GM12878 (cell line): Measurements from ENCODE around the gene MS4A7. TPM values are rescaled to one million over a fixed set of nuclear protein-coding genes. Genes with fewer than 3 reads are reported as not detected.
A peak's percentile ranks its signal among the peaks of the same experiment; 100 is the strongest.

Experiments used
- ATAC-seq: fragments of 200-7000 bp; cut with Tn5 transposase; 3 replicates; pipeline ENCODE4 v1.9.1; 2020; ENCODE audit warnings: mild to moderate bottlenecking, moderate library complexity
- BruUV-seq: library from RNA; stranded (reverse); fragments of 400-500 nt; replicated peaks from 2 replicates; lab custom pipeline; 2021; lab: Mats Ljungman, UMichigan
- CTCF ChIA-PET: fragments of 300-600 bp; sonication (Branson Sonifier 250); formaldehyde crosslinking; extraction: SDS; loops from one replicate; lab custom pipeline; 2021; ENCODE audit warnings: inconsistent platforms; lab: Yijun Ruan, JAX
- POLR2A ChIA-PET: fragments of 350-600 bp; formaldehyde crosslinking; extraction: SDS; loops from one replicate; lab custom pipeline; 2021; ENCODE audit warnings: inconsistent platforms; lab: Charles Lee
- RAD21 ChIA-PET: fragments of 300-600 bp; sonication (Branson Sonifier 250); formaldehyde crosslinking; loops from one replicate; lab custom pipeline; 2023; ENCODE audit warnings: antibody characterized with exemption; ENCODE audit not compliant: unreplicated experiment; lab: Charles Lee
- SMC1A ChIA-PET: fragments of 300-600 bp; sonication (Branson Sonifier 250); formaldehyde crosslinking; loops from one replicate; lab custom pipeline; 2023; ENCODE audit not compliant: unreplicated experiment, uncharacterized antibody; lab: Charles Lee
- DNase-seq: peaks from one replicate; pipeline ENCODE4 v3.0.0-alpha.2; 2011; ENCODE audit warnings: low read depth, low spot score
- FAIRE-seq: peaks from 3 replicates; lab custom pipeline; 2011; peaks lifted over from hg19 to GRCh38; lab: Jason Lieb, UNC
- H2AFZ ChIP-seq: 2 replicates; pipeline ENCODE4 v1.6.0; 2011; ENCODE audit warnings: low read depth, low read length, control low read depth; ENCODE audit not compliant: control insufficient read depth
- H3K27ac ChIP-seq: 2 replicates; pipeline ENCODE4 v1.5.1; 2011; ENCODE audit warnings: control low read depth; ENCODE audit not compliant: control insufficient read depth, insufficient read depth
- H3K27me3 ChIP-seq, 2 experiments: replicated peaks in 1 of 2; 2 replicates each; pipeline versions ENCODE4 v1.6.0 to v1.6.1; 2011; ENCODE audit warnings: low read length in 1 of 2; ENCODE audit not compliant: control insufficient read depth in 2 of 2, insufficient read depth in 2 of 2
- H3K36me3 ChIP-seq, 2 experiments: 2 replicates each; pipeline ENCODE4 v1.5.1; 2011; ENCODE audit warnings: low read length in 1 of 2; ENCODE audit not compliant: control insufficient read depth in 2 of 2, insufficient read depth in 2 of 2
- H3K4me1 ChIP-seq: 2 replicates; pipeline ENCODE4 v1.6.1; 2011; ENCODE audit warnings: mild to moderate bottlenecking, low read length, moderate library complexity, mixed read lengths; ENCODE audit not compliant: control insufficient read depth, insufficient read depth
- H3K4me2 ChIP-seq: 2 replicates; pipeline ENCODE4 v1.6.0; 2011; ENCODE audit warnings: control low read depth; ENCODE audit not compliant: control insufficient read depth, insufficient read depth
- H3K4me3 ChIP-seq: fragments of 200-600 bp; sonication (generic); 2 replicates; pipeline ENCODE4 v1.5.1; 2016
- H3K79me2 ChIP-seq: 2 replicates; pipeline ENCODE4 v1.6.0; 2011; ENCODE audit warnings: low read length; ENCODE audit not compliant: control insufficient read depth, insufficient read depth
- H3K9ac ChIP-seq: 2 replicates; pipeline ENCODE4 v1.8.0; 2011; ENCODE audit warnings: low read length, control low read depth, mixed read lengths; ENCODE audit not compliant: control insufficient read depth, insufficient read depth
- H3K9me3 ChIP-seq: replicated peaks from 3 replicates; pipeline ENCODE4 v1.5.1; 2011; ENCODE audit warnings: mild to moderate bottlenecking, low read length; ENCODE audit not compliant: control insufficient read depth, insufficient read depth
- H4K20me1 ChIP-seq: 2 replicates; pipeline ENCODE4 v1.6.0; 2011; ENCODE audit not compliant: control insufficient read depth, insufficient read depth
- BACH1 ChIP-seq: fragments of 450-650 bp; IDR thresholded peaks from 2 replicates; pipeline ENCODE4 v1.6.1; 2017; ENCODE audit warnings: mild to moderate bottlenecking, borderline replicate concordance
- BHLHE40 ChIP-seq, 2 experiments: fragments of 450-650 bp in 1 of 2; IDR thresholded peaks; 2 replicates each; pipeline ENCODE4 v1.6.1; 2011 to 2017; ENCODE audit warnings: low read depth in 2 of 2, borderline replicate concordance in 1 of 2, improper control_type of control experiment in 1 of 2, low read length in 1 of 2, mild to moderate bottlenecking in 1 of 2
- ETV6 ChIP-seq, 2 experiments: fragments of 450-650 bp in 1 of 2; IDR thresholded peaks in 1 of 2; conservative IDR thresholded peaks in 1 of 2; 2 replicates each; pipeline ENCODE4 v1.6.1; 2014; ENCODE audit warnings: antibody characterized with exemption in 1 of 2, borderline replicate concordance in 1 of 2, low read depth in 1 of 2, mild to moderate bottlenecking in 1 of 2, moderate library complexity in 1 of 2
- IKZF1 ChIP-seq: fragments of 450-650 bp; conservative IDR thresholded peaks from 2 replicates; pipeline ENCODE4 v1.6.1; 2017; ENCODE audit warnings: antibody characterized with exemption, mild to moderate bottlenecking
- IRF4 ChIP-seq: IDR thresholded peaks from 2 replicates; pipeline ENCODE4 v1.6.1; 2011; ENCODE audit warnings: low read depth, low read length
- KAT2A ChIP-seq: conservative IDR thresholded peaks from 2 replicates; pipeline ENCODE4 v1.6.1; 2011; ENCODE audit warnings: low read depth, low read length; ENCODE audit not compliant: control insufficient read depth
- MTA2 ChIP-seq: fragments of 450-650 bp; IDR thresholded peaks from 2 replicates; pipeline ENCODE4 v1.6.1; 2016; ENCODE audit warnings: low read depth, mild to moderate bottlenecking, moderate library complexity
- NBN ChIP-seq: fragments of 450-650 bp; IDR thresholded peaks from 2 replicates; pipeline ENCODE4 v1.6.1; 2016
- PAX5 ChIP-seq: IDR thresholded peaks from 2 replicates; pipeline ENCODE4 v1.6.1; 2011; ENCODE audit warnings: low read depth, low read length, borderline replicate concordance
- PML ChIP-seq: IDR thresholded peaks from 2 replicates; pipeline ENCODE4 v1.6.1; 2012; ENCODE audit warnings: low read length, inconsistent platforms
- RBBP5 ChIP-seq: fragments of 200-600 bp; sonication (generic); conservative IDR thresholded peaks from 2 replicates; pipeline ENCODE4 v1.6.1; 2016
- STAT3 ChIP-seq: IDR thresholded peaks from 2 replicates; pipeline ENCODE4 v1.6.1; 2011; ENCODE audit warnings: low read depth, low read length, improper control_type of control experiment
- TAF1 ChIP-seq: IDR thresholded peaks from 2 replicates; pipeline ENCODE4 v1.6.1; 2011; ENCODE audit warnings: mild to moderate bottlenecking, low read depth, low read length, borderline replicate concordance
- TBL1XR1 ChIP-seq: IDR thresholded peaks from 2 replicates; pipeline ENCODE4 v1.6.1; 2012; ENCODE audit warnings: low read depth, low read length, improper control_type of control experiment
- ZNF207 ChIP-seq: fragments of 450-650 bp; IDR thresholded peaks from 2 replicates; pipeline ENCODE4 v1.6.1; 2014; ENCODE audit warnings: antibody characterized with exemption, mild to moderate bottlenecking, borderline replicate concordance
- ZNF384 ChIP-seq: IDR thresholded peaks from 2 replicates; pipeline ENCODE4 v1.6.1; 2012; ENCODE audit warnings: low read depth, mild to moderate bottlenecking, low read length, improper control_type of control experiment, borderline replicate concordance
- WGBS: methylation state at CpG from one replicate; pipeline ENCODE4 v1.1.6; 2016; ENCODE audit warnings: low lambda C conversion rate; ENCODE audit not compliant: insufficient replicate concordance, insufficient coverage; ENCODE audit errors: missing lambda C conversion rate; 5-methylcytosine and 5-hydroxymethylcytosine counted together
- in situ Hi-C: fragments of 300-500 bp; cut with MboI; formaldehyde crosslinking; loops from 9 replicates; pipeline ENCODE4 v1.14.3; 2018; ENCODE audit warnings: mixed read lengths
- intact Hi-C: fragments of 100-400 bp; cut with micrococcal nuclease; formaldehyde crosslinking; loops from one replicate; pipeline ENCODE4 v1.14.2; 2022; ENCODE audit not compliant: unreplicated experiment
- polyA plus RNA-seq, 11 experiments: library from polyadenylated mRNA; depleted of rRNA in 4 of 11; unstranded in 6 of 11; stranded (reverse) in 5 of 11; fragments of >200 nt; fragmentation: Nextera tagmentation in 4 of 11; fragmentation: Illumina TruSeq in 1 of 11; extraction: Ambion mirVana in 4 of 11; extraction: Trizol in 1 of 11; gene quantifications; 1 replicate in 1 of 11; 2 replicates in 10 of 11; pipeline versions ENCODE4 v1.2.1 to v1.2.3, GENCODE V29; 2011 to 2016; ENCODE audit warnings: inconsistent platforms in 2 of 11, missing spikeins in 2 of 11, low read depth in 1 of 11
- total RNA-seq, 4 experiments: library from RNA; depleted of rRNA in 3 of 4; stranded (reverse); fragments of >200 nt in 3 of 4; fragmentation: Illumina TruSeq in 1 of 4; extraction: Trizol in 1 of 4; gene quantifications; 2 replicates each; pipeline versions ENCODE4 v1.2.1 to v1.2.3, GENCODE V29; 2013 to 2021
- TF ChIP-seq, protein P1 (sequence below): fragments of 450-650 bp; IDR thresholded peaks from 2 replicates; pipeline ENCODE4 v1.6.1; 2017; ENCODE audit warnings: mild to moderate bottlenecking, low read depth, inconsistent platforms; ENCODE audit not compliant: poor library complexity, severe bottlenecking
- TF ChIP-seq, protein P2 (sequence below): fragments of 450-650 bp; IDR thresholded peaks from 2 replicates; pipeline ENCODE4 v1.6.1; 2017; ENCODE audit warnings: low read depth, mild to moderate bottlenecking, moderate library complexity
- TF ChIP-seq, protein P3 (sequence below): IDR thresholded peaks from 2 replicates; pipeline ENCODE4 v1.6.1; 2011; ENCODE audit warnings: borderline replicate concordance, low read depth, mild to moderate bottlenecking, moderate library complexity, mixed read lengths, low read length; ENCODE audit not compliant: insufficient read depth; ENCODE audit errors: extremely low read length

MS4A7 gene
- total and polyA plus RNA-seq, 10 of the 15 experiments (the other 5 are each of a cell fraction or from before 2014, with no cell fraction given) = 1.7 to 17.0 (median 3.7) TPM

DNA sequence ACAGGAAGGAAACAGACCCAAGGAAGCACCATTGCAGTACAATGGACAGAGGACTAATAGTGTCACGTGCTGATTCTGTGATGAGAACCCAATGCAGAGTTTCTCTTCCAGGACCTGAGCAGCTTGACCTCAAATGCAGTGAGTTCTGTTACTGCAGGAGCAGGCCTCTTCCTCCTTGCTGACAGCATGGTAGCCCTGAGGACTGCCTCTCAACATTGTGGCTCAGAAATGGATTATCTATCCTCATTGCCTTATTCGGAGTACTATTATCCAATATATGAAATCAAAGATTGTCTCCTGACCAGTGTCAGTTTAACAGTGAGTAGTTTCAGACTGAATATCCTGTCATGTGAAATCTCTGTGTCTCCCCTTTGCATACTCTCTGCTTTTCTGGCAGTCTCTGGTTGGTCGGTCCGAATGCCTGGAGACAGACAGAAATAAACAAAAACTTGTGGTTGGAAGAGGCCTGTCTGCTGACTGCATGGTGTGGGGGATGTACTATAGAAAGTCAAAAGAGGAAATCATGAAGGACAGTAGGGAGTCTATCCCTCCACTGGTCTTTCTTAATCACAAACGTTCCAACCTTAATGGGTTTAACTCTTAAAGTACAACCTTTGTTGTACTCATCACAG is 11.1 kb downstream of the MS4A7 start:
- BruUV-seq = no TSS peak
- ChIA-PET RAD21 (interaction anchor here (0.6 to 2.2 kb wide), 7 partner anchors 10 to 374 kb away, joined by 3 to 6 read pairs (median 3); no protein-coding TSS in a partner anchor), CTCF (interaction anchor here (1.3 to 2.5 kb wide), 4 partner anchors 11 to 44 kb away, joined by 3 to 8 read pairs (median 5); partner anchors contain the start of gene MS4A7), POLR2A (interaction anchor here (0.6 to 1.7 kb wide), 3 partner anchors 11 to 79 kb away, joined by 3 to 5 read pairs (median 3); partner anchors contain the start of gene MS4A7), SMC1A (interaction anchor here (1.0 to 2.6 kb wide), 6 partner anchors 8 to 68 kb away, joined by 5 to 9 read pairs (median 8); partner anchors contain the start of genes MS4A14 and MS4A7)
- Histone ChIP-seq H3K36me3 (no peaks in the 10 kb centered on the region), H3K9me3 (peaks cover 4% of the 10 kb centered on the region; the same call in 2 of the 3 replicates), H3K4me1 (peaks cover 19% of the 10 kb centered on the region), H3K4me2 (peak overlapping the region; percentile 65), H3K79me2 (no peaks in the 10 kb centered on the region), H3K27me3 (no peaks in the 10 kb centered on the region), H2AFZ (peak overlapping the region; percentile 61), H3K9ac (peak overlapping the region; percentile 19; the same call in 1 of the 2 replicates), H4K20me1 (no peaks in the 10 kb centered on the region), H3K4me3 (no peak overlapping the region), H3K27ac (peak overlapping the region; percentile 73)
- DNase-seq (peak; percentile 71), ATAC-seq (peak; percentile 97), FAIRE-seq (peak; percentile 89)
- intact Hi-C loops (no loop called here), in situ Hi-C loops (no loop called here)
- 23% methylated on average over 5 of the region's 5 CpGs for WGBS
- TF ChIP-seq KAT2A (no peak), BHLHE40 (IDR thresholded peaks at IDR 0.05; ENCODE audit: borderline replicate concordance in 1 of 2, low read depth in 2 of 2, low read length in 1 of 2) (peak; percentile 78 to 81), RBBP5 (no peak), ZNF207 (no peak), TBL1XR1 (0 out of 2 replicates have a peak, but pooled peaks have one; percentile 47), PAX5 (0 out of 2 replicates have a peak, but pooled peaks have one; percentile 21), MTA2 (peak; percentile 41; the same call in 1 of the 2 replicates), IRF4 (no peak), IKZF1 (0 out of 2 replicates have a peak, but pooled peaks have one; percentile 16), PML (0 out of 2 replicates have a peak, but pooled peaks have one; percentile 28), STAT3 (no peak), TAF1 (no peak), BACH1 (no peak), ETV6 (conservative IDR thresholded peaks at IDR 0.05 in 1 of 2, IDR thresholded peaks at IDR 0.05 in 1 of 2; ENCODE audit: borderline replicate concordance in 1 of 2, low read depth in 1 of 2) (peak in 1 of 2 experiments; percentile 24; a peak in 2 of 4 replicates), NBN (0 out of 2 replicates have a peak, but pooled peaks have one; percentile 40), ZNF384 (no peak)
- TF ChIP-seq, protein P1, sequence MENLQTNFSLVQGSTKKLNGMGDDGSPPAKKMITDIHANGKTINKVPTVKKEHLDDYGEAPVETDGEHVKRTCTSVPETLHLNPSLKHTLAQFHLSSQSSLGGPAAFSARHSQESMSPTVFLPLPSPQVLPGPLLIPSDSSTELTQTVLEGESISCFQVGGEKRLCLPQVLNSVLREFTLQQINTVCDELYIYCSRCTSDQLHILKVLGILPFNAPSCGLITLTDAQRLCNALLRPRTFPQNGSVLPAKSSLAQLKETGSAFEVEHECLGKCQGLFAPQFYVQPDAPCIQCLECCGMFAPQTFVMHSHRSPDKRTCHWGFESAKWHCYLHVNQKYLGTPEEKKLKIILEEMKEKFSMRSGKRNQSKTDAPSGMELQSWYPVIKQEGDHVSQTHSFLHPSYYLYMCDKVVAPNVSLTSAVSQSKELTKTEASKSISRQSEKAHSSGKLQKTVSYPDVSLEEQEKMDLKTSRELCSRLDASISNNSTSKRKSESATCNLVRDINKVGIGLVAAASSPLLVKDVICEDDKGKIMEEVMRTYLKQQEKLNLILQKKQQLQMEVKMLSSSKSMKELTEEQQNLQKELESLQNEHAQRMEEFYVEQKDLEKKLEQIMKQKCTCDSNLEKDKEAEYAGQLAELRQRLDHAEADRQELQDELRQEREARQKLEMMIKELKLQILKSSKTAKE = peak; percentile 79
- TF ChIP-seq, protein P2, sequence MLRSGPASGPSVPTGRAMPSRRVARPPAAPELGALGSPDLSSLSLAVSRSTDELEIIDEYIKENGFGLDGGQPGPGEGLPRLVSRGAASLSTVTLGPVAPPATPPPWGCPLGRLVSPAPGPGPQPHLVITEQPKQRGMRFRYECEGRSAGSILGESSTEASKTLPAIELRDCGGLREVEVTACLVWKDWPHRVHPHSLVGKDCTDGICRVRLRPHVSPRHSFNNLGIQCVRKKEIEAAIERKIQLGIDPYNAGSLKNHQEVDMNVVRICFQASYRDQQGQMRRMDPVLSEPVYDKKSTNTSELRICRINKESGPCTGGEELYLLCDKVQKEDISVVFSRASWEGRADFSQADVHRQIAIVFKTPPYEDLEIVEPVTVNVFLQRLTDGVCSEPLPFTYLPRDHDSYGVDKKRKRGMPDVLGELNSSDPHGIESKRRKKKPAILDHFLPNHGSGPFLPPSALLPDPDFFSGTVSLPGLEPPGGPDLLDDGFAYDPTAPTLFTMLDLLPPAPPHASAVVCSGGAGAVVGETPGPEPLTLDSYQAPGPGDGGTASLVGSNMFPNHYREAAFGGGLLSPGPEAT = no peak
- TF ChIP-seq, protein P3, sequence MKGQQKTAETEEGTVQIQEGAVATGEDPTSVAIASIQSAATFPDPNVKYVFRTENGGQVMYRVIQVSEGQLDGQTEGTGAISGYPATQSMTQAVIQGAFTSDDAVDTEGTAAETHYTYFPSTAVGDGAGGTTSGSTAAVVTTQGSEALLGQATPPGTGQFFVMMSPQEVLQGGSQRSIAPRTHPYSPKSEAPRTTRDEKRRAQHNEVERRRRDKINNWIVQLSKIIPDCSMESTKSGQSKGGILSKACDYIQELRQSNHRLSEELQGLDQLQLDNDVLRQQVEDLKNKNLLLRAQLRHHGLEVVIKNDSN = peak; percentile 65
